CD14-positive monocyte (primary cell): ENCODE measurements around the gene TRPV2. TPM values are rescaled to one million over a fixed set of nuclear protein-coding genes. Genes with fewer than 3 reads are reported as not detected.

Experiments
- DNase-seq, 3 donors: peaks; one replicate each; pipeline ENCODE4 v3.0.0-alpha.2; 2011 to 2022
- H2AFZ ChIP-seq: 2 replicates; pipeline ENCODE4 v1.6.0; 2012; ENCODE audit warnings: mild to moderate bottlenecking, low read depth, low read length, inconsistent platforms; ENCODE audit not compliant: insufficient read depth, poor library complexity, severe bottlenecking
- H3K27ac ChIP-seq, 2 donors: 1 replicate in 1 of 2; 2 replicates in 1 of 2; pipeline ENCODE4 v1.5.1; 2012 to 2013; ENCODE audit warnings: low read length in 2 of 2, control low read depth in 1 of 2, inconsistent platforms in 1 of 2, low read depth in 1 of 2, mild to moderate bottlenecking in 1 of 2
- H3K27me3 ChIP-seq, 2 donors: one replicate each; pipeline versions ENCODE4 v1.6.0 to v1.6.1; 2011 to 2013; ENCODE audit warnings: low read length in 2 of 2; ENCODE audit not compliant: control insufficient read depth in 2 of 2, insufficient read depth in 2 of 2
- H3K36me3 ChIP-seq, 2 donors: replicated peaks in 1 of 2; 1 replicate in 1 of 2; 2 replicates in 1 of 2; pipeline versions ENCODE4 v1.5.1 to v1.6.1; 2012 to 2013; ENCODE audit warnings: low read length in 2 of 2, control low read depth in 1 of 2, inconsistent platforms in 1 of 2, mild to moderate bottlenecking in 1 of 2; ENCODE audit not compliant: insufficient read depth in 2 of 2, control insufficient read depth in 1 of 2
- H3K4me1 ChIP-seq, 2 donors: 1 replicate in 1 of 2; 2 replicates in 1 of 2; pipeline versions ENCODE4 v1.5.1 to v1.6.1; 2012 to 2013; ENCODE audit warnings: low read length in 2 of 2, control low read depth in 1 of 2, inconsistent platforms in 1 of 2, mild to moderate bottlenecking in 1 of 2, moderate library complexity in 1 of 2; ENCODE audit not compliant: insufficient read depth in 2 of 2, control insufficient read depth in 1 of 2
- H3K4me2 ChIP-seq: replicated peaks from 2 replicates; pipeline ENCODE3; 2012; ENCODE audit warnings: low read length, moderate library complexity, mild to moderate bottlenecking; ENCODE audit not compliant: poor library complexity, severe bottlenecking; ENCODE audit errors: extremely low read depth
- H3K4me3 ChIP-seq, 3 experiments: fragments of 200-600 bp in 1 of 3; sonication (generic) in 1 of 3; replicated peaks in 1 of 3; 1 replicate in 2 of 3; 2 replicates in 1 of 3; pipeline ENCODE4 v1.5.1; 2011 to 2013; ENCODE audit warnings: low read length in 3 of 3, mild to moderate bottlenecking in 3 of 3, control low read depth in 2 of 3, low read depth in 2 of 3, inconsistent platforms in 1 of 3, moderate library complexity in 1 of 3
- H3K79me2 ChIP-seq: 2 replicates; pipeline ENCODE4 v1.6.0; 2012; ENCODE audit warnings: mild to moderate bottlenecking, control low read depth, inconsistent platforms, low read length, moderate library complexity; ENCODE audit not compliant: insufficient read depth
- H3K9ac ChIP-seq: 2 replicates; pipeline ENCODE4 v1.6.0; 2017; ENCODE audit warnings: low read length, mild to moderate bottlenecking; ENCODE audit not compliant: insufficient read depth, poor library complexity, severe bottlenecking
- H3K9me3 ChIP-seq, 2 donors: replicated peaks in 1 of 2; 1 replicate in 1 of 2; 2 replicates in 1 of 2; pipeline versions ENCODE4 v1.5.1 to v1.6.1; 2012 to 2013; ENCODE audit warnings: low read length in 2 of 2, control low read depth in 1 of 2; ENCODE audit not compliant: control insufficient read depth in 1 of 2, insufficient read depth in 1 of 2
- H4K20me1 ChIP-seq: 2 replicates; pipeline ENCODE4 v1.6.0; 2012; ENCODE audit warnings: mild to moderate bottlenecking, low read length, control low read depth, moderate library complexity; ENCODE audit not compliant: insufficient read depth
- H3K27ac Mint-ChIP-seq, 7 donors: one replicate each; pipeline ENCODE4 v1.8.0; 2020; ENCODE audit warnings: mild to moderate bottlenecking in 7 of 7, mixed read lengths in 7 of 7, moderate library complexity in 6 of 7, inconsistent platforms in 2 of 7
- H3K27me3 Mint-ChIP-seq, 3 donors: one replicate each; pipeline ENCODE4 v1.8.0; 2021 to 2022; ENCODE audit warnings: low read depth in 3 of 3, mild to moderate bottlenecking in 3 of 3, mixed read lengths in 3 of 3, moderate library complexity in 3 of 3, inconsistent platforms in 1 of 3
- H3K36me3 Mint-ChIP-seq, 2 donors: one replicate each; pipeline ENCODE4 v1.8.0; 2020; ENCODE audit warnings: mixed read lengths in 2 of 2, inconsistent platforms in 1 of 2, mild to moderate bottlenecking in 1 of 2
- H3K4me1 Mint-ChIP-seq: one replicate; pipeline ENCODE4 v1.8.0; 2020; ENCODE audit warnings: mild to moderate bottlenecking, mixed read lengths
- H3K4me3 Mint-ChIP-seq, 2 donors: one replicate each; pipeline ENCODE4 v1.8.0; 2020; ENCODE audit warnings: mild to moderate bottlenecking in 2 of 2, mixed read lengths in 2 of 2, moderate library complexity in 1 of 2
- H3K9me3 Mint-ChIP-seq, 7 donors: one replicate each; pipeline ENCODE4 v1.8.0; 2020 to 2022; ENCODE audit warnings: mixed read lengths in 7 of 7, mild to moderate bottlenecking in 6 of 7, moderate library complexity in 6 of 7, inconsistent platforms in 2 of 7
- WGBS: methylation state at CpG from one replicate; pipeline ENCODE4 v1.1.5; 2013; ENCODE audit warnings: missing lambda C conversion rate; ENCODE audit not compliant: insufficient coverage; 5-methylcytosine and 5-hydroxymethylcytosine counted together
- intact Hi-C, 2 donors: fragments of 100-400 bp; cut with micrococcal nuclease; formaldehyde crosslinking; loops; one replicate each; pipeline versions ENCODE4 v1.15.0 to v1.15.1; 2023
- polyA plus RNA-seq, 3 donors: library from polyadenylated mRNA; depleted of rRNA in 1 of 3; unstranded in 2 of 3; stranded (reverse) in 1 of 3; fragments of 300-500 nt in 2 of 3; fragments of >200 nt in 1 of 3; fragmentation: Illumina TruSeq in 2 of 3; gene quantifications; 1 replicate in 2 of 3; 2 replicates in 1 of 3; pipeline ENCODE4 v1.2.3, GENCODE V29; 2012 to 2021
- TF ChIP-seq, protein P1 (sequence below): fragments of 200-600 bp; IDR thresholded peaks from one replicate; pipeline ENCODE4 v1.8.0; 2022; ENCODE audit warnings: antibody characterized with exemption, mild to moderate bottlenecking

The TRPV2 gene
- polyA plus RNA-seq, 3 donors = 51.4 to 66.3 (median 58.2) TPM

DNA sequence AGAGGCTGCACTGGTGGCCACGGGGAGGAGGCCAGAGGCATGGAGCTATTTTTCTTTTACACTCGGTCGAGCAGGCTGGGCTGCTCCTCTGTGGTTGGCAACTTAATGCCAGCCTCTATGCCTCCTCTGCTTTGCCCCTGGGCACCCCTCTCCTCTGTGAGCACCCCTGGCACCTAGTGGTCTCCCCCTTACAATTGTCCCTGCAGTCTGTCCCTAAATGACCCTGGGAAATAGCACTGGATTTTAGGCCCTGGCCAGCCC, 49.6 kb downstream of the TRPV2 start:
- no peaks in the 10 kb centered on the region for H3K4me1 ChIP-seq
- H3K36me3 Mint-ChIP-seq = peaks cover 0 to 14% of the 10 kb centered on the region in 2 donors
- no peak overlapping the region for H3K27ac Mint-ChIP-seq

DNA sequence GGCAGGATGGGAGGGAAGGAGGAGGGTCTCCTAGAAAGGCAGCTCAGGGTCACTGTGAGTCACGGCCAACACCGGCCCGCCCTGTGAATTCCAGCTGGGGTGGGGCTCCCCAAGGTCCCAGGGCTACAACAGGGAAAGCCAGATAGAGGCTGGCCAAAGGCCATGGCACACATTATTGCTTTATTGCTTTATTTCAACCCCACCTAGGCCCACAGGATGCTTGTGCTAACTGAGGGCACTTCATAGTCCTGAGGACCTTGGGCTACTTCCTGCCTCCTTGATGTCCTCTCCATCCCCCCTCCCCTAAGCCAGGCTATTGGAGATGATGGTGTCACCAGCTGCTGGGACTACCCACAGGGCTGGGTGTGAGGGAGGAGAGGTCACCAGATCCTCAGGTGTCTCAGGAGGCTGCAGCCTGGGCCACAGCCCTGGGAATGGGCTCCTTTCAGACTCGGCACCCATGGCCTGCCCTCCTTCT, 50.5 kb downstream of the TRPV2 start:
- Histone ChIP-seq H3K4me3 (no peak overlapping the region), H3K4me1 (no peaks in the 10 kb centered on the region), H3K36me3 (no peaks in the 10 kb centered on the region), H3K27ac (no peak overlapping the region), H3K27me3 (no peaks in the 10 kb centered on the region), H3K4me2 (no peak overlapping the region), H4K20me1 (no peaks in the 10 kb centered on the region), H3K9me3 (no peaks in the 10 kb centered on the region), H3K9ac (no peak overlapping the region), H2AFZ (no peak overlapping the region), H3K79me2 (no peaks in the 10 kb centered on the region)
- Mint-ChIP-seq H3K27me3 (peaks cover 0 to 3% (median under 1%) of the 10 kb centered on the region in 3 donors), H3K36me3 (peaks cover 0 to 10% of the 10 kb centered on the region in 2 donors), H3K4me3 (no peak overlapping the region), H3K9me3 (peaks cover 0 to 2% (median 0%) of the 10 kb centered on the region in 7 donors), H3K4me1 (peaks cover 5% of the 10 kb centered on the region), H3K27ac (no peak overlapping the region)
- TF ChIP-seq, protein P1, sequence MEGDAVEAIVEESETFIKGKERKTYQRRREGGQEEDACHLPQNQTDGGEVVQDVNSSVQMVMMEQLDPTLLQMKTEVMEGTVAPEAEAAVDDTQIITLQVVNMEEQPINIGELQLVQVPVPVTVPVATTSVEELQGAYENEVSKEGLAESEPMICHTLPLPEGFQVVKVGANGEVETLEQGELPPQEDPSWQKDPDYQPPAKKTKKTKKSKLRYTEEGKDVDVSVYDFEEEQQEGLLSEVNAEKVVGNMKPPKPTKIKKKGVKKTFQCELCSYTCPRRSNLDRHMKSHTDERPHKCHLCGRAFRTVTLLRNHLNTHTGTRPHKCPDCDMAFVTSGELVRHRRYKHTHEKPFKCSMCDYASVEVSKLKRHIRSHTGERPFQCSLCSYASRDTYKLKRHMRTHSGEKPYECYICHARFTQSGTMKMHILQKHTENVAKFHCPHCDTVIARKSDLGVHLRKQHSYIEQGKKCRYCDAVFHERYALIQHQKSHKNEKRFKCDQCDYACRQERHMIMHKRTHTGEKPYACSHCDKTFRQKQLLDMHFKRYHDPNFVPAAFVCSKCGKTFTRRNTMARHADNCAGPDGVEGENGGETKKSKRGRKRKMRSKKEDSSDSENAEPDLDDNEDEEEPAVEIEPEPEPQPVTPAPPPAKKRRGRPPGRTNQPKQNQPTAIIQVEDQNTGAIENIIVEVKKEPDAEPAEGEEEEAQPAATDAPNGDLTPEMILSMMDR = no peak
- intact Hi-C loops = no loop called here
- 100% methylated on average over 4 of the region's 4 CpGs for WGBS
- DNase-seq = no peak

More for the DNA sequence above, 49.6 kb downstream of the TRPV2 start:
- Histone ChIP-seq H3K27ac (no peak overlapping the region), H3K9ac (no peak overlapping the region), H3K36me3 (no peaks in the 10 kb centered on the region), H3K4me2 (no peak overlapping the region), H2AFZ (no peak overlapping the region), H3K9me3 (no peaks in the 10 kb centered on the region), H3K79me2 (no peaks in the 10 kb centered on the region), H4K20me1 (no peaks in the 10 kb centered on the region), H3K4me3 (no peak overlapping the region), H3K27me3 (no peaks in the 10 kb centered on the region)
- TF ChIP-seq, protein P1 = no peak
- Mint-ChIP-seq H3K4me1 (peaks cover under 1% of the 10 kb centered on the region), H3K27me3 (peaks cover 0 to 3% (median 0%) of the 10 kb centered on the region in 3 donors), H3K9me3 (peaks cover 0 to 2% (median 0%) of the 10 kb centered on the region in 7 donors), H3K4me3 (no peak overlapping the region)
- intact Hi-C loops = no loop called here
- no peak for DNase-seq
- 100% methylated on average over 3 of the region's 3 CpGs for WGBS
